Stomach (tissue), 4 donors: ENCODE results near the gene GIPC3.

Source experiments
- CTCF ChIP-seq, 7 experiments: fragments of 450-650 bp in 4 of 7; fragments of 200-600 bp in 3 of 7; sonication (generic) in 3 of 7; IDR thresholded peaks; one replicate each; pipeline ENCODE4 v1.5.1; 2016 to 2019; ENCODE audit warnings: antibody characterized with exemption in 7 of 7, control low read depth in 2 of 7, mild to moderate bottlenecking in 1 of 7
- POLR2A ChIP-seq, 4 donors: fragments of 450-650 bp; IDR thresholded peaks; one replicate each; pipeline ENCODE4 v1.6.1; 2016; ENCODE audit warnings: antibody characterized with exemption in 4 of 4, control low read depth in 2 of 4, mild to moderate bottlenecking in 1 of 4, moderate library complexity in 1 of 4

- no peak for TF ChIP-seq CTCF (IDR thresholded peaks at IDR 0.05)
- no peak for TF ChIP-seq POLR2A (IDR thresholded peaks at IDR 0.05)
Observed at GRCh38 chr19:3565139-3565538, 20.1 kb upstream of the GIPC3 start.
